Retina (tissue), 1 donor: Measurements from ENCODE around the gene RTN1.
"Not testable (repeated sequence)": the region's sequence is repeated elsewhere in the genome, so short reads cannot be mapped to it uniquely, and the experiment has no call there.

ENCODE experiments used
- DNase-seq: peaks from one replicate; pipeline ENCODE4 v3.0.0-alpha.2; 2016

RTN1 gene

DNA sequence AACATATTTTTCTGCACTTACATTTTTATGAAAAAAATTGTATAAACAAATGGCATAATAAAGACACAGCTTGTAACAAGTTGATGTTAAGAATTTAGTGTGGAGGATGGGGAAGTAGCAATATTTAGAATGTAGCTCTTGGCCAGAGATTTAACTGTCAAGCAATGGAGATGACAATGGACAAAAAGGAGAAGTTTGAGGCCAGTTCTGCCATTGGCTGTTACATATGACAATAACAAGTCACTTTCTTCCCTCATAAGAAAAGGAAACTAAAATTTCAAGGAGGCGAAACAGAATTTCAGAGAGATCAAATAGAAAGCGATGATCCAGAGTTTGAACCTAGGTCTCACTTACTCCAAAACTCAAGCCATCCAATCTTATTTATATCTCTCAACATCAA, 171.1 kb downstream of the RTN1 start:
- DNase-seq, result no peak

DNA sequence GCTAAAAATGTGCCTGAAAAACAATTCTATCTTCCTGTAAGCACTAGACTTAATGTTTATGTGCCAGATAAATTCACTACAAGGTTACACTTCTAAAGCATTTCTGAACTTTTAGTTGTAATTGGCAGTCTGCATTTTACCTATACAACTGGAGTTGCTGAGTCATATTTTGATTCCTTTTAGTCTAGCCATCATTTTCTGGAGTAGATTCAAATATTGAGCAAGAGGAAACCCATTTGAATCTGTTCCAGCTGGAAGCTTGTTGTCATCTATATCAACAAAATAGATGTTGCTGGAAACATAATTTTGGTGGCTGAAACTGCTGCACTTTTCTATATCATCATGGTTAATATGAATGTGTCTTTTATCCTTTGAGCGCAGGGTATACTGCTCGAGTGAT, 171.8 kb downstream of the RTN1 start:
- no peak for DNase-seq

DNA sequence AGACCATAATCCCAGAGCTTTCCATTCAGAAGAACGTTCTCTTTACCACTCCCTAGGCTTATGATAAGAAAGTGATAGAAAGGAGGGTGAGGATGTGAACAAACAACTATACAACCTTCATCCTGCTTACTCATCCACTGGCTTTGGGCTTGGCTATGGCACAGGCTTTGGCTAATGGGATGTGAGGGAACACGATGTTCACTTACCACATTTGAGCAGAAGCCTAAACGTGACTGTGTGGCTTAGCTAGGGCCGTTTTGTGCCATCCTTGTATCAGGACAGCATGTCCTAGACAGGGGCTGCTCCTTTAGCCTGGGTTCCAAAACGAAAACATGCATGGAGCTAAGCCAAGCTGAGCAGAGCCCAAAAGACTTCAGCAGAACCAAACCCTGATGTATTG, 175.4 kb downstream of the RTN1 start:
- no peak for DNase-seq

DNA sequence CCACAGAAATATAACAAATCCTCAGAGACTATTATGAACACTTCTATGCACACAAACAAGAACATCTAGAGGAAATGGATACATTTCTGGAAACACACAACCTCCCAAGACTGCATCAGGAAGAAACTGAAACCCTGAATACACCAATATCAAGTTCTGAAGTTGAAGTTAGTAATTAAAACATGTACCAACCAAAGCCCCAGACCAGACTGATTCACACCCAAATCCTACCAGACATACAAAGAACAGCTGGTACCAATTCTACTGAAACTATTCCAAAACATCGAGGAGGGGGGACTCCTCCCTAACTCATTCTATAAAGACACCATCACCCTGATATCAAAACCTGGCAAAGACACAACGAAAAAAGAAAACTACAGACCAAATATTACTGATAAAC, 179.3 kb downstream of the RTN1 start:
- DNase-seq, result no peak

DNA sequence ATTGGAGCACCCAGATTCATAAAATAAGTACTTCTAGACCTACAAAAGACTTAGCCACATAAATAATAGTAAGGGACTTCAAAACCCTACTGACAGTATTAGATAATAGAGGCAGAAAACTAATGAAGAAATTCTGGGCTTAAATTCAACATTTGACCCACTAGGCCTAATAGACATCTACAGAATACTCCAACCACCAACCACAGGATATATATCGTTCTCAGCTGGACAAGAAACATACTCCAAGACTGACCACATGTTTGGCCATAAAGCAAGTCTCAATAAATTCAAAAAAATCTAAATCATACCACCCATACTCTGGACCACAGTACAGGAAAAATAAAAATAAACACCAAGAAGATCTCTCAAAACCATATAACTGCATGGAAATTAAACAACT, 180.2 kb downstream of the RTN1 start:
- DNase-seq, result no peak

DNA sequence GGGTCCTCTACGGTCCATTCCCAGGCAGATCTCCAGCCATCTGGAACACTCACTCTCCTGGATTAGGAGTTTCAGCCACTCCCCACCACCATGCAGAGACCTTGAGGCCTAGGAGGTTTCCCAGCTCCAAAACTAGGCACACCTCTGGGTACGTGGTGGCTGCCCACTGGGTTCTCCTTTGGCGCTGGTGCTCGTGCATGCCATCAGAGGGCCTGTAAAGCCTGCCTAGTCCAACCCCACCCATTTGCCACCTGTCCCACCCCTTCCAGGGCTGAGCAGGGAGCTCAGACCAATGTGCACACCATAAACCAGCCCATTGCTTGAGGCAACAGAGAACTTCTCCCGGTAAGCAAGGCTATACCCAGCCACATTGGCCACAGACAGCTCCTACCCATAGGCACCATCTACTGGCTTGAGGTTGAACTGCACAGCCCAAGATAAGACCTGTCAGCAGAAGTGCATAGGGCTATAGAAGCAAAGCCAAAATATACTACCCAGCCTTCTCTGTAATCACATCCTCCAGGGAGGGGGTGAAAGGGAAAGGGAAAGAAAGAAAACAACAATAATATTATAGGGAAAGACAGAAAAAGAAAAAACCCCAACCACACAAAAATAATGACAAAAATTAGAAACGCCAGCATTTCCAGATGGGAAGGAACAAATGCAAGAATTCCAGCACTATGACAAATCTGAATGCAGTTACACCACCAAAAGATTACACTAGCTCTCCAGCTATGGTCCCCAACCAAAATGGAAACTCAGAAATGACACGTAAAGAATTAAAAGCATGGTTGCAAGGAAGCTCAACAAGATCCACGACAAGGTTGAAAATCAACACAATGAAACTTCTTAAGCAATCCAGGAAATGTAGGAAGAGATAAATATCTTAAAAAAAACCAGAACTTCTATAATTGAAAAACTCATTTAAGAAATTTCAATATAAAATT, 182.1 kb downstream of the RTN1 start:
- DNase-seq, result no peak

DNA sequence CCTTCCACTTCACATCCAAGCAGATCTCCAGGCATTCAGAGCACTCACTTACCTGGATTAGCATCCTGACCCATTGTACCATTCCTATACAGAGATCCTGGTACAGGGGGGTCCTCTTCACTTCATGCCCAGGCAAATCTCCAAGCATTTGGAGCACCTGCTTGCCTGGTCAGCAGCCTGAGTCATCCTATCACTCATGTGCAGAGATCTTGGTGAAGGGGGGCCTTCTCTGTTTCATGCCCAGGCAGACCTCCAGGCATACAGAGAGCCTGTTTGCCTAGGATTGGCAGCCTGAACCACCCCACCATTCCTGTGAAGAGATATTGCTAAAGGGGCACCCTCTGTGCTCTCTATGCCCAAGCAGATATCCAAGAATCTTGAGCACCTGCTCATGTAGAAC, 182.9 kb downstream of the RTN1 start:
- DNase-seq, result no peak

DNA sequence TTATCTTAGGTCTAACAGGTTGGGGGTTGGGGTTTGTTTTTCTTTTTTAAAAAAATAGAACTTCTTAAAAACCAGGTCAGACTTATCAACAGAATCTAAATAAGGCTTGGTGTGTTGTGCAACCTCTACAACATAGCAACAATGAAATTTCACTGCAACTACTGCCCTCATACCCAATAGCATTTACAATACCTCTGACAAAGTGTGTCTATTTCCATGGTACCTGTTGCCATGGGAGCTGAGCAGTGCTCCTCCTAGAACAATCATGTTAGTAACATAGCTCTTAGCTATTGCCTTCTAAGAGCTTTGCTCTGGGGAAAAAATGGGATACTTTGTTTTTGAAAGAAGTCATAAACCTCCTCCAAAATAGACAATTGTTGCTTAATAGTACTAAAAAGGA, 190.7 kb downstream of the RTN1 start:
- DNase-seq, result no peak

DNA sequence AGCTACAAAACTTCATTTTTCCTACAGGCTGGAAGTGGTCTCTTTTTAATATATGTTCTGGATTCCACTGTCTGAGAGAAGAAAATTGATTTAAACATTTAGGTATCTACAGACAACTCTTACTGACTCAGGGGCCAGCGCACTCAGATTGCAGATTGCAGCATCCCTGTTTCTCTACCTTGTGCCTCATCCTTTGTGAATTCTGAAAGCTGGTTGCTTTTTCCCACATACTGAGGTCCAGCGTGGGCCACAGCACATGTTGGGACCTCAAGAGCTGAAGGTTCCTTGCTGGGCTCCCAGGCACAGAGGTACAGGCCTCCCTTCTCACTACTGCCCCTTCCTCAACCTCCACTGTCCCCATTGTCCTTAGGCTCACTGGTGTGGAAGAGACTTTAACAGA, 192.2 kb downstream of the RTN1 start:
- DNase-seq, result no peak

DNA sequence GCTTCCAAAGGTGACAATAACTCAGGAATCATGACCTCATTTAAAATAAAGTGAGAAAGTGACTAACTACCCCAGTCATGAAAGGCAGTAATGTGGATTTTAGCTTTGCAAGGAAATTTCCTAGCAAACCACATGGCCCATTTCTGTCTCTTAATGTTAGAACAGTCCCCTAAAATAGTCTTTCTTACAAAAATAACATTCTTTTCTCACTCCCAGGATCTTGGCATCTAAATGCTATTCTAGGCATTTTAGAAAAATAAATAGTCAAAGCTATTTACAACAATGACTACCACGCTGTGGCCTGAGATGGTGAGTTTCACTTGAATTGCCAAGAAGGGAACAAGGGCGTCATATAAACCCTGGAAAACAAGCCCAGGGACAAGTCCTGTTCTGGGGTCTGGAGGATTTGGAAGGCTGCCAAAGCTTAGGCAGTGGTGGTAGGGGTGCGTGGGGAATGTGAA, 192.8 kb downstream of the RTN1 start:
- no peak for DNase-seq

DNA sequence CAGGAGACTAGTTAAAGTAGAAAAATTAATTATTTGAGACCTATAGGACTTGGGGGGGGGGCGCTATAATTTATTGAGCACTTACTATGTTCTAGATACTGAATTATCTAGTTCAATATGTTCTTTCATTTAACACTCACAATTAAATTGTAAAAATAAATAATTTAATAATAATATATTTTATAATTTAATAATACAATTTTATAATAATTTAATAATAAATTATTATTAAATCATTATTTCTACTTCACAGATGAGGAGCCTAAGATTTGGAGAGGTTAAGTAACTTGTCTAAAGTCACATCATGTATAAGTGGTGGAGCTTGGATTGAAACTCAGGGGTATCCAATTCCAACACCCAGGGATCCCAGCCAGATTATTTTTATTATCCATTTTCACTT, 195.2 kb downstream of the RTN1 start:
- DNase-seq, result no peak

DNA sequence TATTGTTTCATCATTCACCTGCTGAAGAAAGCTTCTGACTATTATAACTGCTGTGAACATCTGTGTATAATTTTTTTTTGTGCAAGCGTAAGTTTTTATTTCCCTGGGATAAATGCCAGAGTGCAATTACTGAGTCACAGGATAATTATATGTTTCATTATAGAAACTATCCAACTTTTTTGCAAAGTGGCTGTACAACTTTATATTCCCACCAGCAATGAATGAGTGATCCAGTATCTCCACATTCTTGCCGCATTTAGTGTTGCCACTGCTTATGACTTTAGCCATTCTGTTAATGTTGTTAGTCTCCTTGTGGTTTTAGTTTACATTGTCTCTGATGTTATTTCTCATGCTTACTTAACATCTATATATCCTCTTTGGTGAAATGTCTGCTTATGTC, 205.8 kb downstream of the RTN1 start:
- no peak for DNase-seq

DNA sequence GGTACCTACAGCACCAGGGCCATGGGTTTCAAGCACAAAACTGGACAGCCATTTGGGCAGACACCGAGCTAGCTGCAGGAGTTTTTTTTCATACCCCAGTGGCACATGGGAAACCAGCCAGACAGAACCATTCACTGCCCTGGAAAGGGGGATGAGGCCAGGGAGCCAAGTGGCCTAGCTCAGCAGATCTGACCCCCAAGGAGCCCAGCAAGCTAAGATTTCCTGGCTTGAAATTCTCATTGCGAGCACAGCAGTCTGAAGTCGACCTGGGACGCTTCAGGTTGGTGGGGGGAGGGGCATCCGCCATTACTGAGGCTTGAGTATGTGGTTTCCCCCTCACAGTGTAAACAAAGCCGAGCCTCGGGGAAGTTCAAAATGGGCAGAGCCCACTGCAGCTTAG, 212.8 kb downstream of the RTN1 start:
- no peak for DNase-seq

DNA sequence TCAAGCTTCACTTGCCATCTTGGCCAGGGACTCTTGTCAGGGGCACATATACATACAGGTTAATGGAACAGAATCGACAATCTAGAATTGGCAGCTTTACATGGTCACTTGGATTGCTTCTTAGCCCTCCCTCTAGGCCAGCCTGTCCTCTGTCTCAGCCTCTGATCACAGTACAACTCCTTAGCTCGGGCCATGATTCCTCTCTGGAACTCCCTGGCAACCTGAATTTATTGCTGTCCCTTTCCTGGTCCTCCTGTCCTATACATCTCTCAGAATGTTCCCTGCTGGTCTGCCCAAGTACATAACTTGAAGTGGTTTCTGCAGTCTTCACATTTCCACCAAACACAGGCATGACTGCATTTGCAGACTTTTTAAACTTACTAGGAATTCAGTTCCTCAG, 214.1 kb downstream of the RTN1 start:
- DNase-seq, result no peak

DNA sequence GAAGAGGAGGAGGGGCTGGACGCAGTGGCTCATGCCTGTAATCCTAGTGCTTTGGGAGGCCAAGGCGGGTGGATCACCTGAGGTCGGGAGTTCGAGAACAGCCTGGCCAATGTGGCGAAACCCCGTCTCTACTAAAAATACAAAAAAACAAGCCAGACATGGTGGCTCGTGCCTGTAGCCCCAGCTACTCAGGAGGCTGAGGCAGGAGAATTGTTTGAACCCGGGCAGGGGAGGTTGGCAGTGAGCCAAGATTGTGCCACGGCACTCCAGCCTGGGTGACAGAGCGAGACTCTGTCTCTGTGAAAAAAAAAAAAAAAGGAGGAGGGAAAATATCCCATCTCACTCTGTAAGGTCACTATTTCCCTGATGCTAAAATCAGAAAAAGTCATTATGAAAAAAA, 216.4 kb downstream of the RTN1 start:
- not testable (repeated sequence) for DNase-seq

DNA sequence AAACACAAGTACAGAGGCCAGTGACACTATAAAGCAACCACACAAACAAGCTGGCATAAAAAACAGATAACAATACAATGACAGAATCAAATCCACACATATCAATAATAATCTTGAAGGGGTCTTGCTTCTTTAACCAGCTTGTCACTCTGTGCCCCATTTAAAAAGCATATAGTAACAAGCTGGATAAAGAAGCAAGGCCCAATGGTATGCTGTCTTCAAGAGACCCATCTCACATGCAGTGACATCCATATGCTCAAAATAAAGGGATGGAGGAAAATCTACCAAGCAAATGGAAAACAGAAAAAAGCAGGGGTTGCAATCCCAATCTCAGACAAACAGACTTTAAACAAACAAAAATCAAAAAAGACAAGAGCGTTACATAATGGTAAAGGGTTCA, 223.7 kb downstream of the RTN1 start:
- DNase-seq, result not testable (repeated sequence)

DNA sequence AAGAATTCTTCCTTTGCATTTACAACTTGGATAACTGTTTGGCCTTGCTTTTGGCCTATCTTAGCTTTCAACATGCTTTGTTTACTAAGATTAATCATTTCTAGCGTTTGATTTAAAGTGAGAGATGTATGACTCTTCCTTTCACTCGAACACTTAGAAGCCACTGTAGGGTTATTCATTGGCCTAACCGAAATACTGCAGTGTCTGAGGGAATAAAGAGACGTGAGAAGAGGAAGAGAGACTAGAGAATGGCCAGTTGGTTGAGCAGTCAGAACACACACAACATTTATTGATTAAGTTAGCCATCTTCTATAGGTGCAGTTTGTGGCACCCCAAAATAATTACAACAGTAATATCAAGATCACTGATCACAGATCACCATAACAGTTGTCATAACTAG, 231.7 kb downstream of the RTN1 start:
- no peak for DNase-seq

DNA sequence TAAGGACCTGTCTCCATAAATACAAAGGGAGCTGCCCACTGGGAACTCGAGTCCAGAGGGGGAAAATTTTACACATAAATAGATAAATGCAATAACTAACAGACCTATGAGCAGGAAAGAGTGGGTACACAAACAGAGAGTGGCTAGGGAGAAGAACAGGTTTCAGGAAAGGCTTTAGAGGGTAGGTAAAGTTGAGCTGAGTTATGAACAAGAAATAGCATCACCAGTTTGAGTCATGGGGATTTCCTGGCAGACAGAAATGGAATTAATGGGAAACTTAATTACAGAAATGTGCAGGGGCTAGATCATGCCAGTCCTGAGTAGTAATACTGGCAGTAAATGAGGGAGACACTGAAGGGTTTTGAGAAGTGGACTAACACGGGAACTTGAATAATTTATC, 236.0 kb downstream of the RTN1 start:
- no peak for DNase-seq

DNA sequence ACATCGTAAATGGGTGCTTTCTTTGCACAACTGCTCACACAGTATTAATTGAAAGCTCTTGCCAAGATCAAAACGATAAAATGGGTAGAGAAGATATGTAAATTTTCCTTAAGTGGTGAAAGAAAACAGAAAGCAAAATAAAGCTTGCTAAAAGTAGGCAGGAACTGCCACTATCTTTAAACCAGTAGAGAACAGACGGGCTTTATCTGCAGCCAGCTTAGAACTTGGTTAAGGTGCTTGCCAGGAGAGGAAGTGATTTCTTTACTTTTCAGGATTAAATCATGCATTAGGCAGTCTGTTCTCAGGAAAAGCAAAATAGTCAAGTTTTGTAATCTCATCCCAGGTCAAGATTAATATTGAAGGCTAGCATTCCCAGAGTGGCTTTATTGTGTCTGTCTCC, 237.1 kb downstream of the RTN1 start:
- no peak for DNase-seq

DNA sequence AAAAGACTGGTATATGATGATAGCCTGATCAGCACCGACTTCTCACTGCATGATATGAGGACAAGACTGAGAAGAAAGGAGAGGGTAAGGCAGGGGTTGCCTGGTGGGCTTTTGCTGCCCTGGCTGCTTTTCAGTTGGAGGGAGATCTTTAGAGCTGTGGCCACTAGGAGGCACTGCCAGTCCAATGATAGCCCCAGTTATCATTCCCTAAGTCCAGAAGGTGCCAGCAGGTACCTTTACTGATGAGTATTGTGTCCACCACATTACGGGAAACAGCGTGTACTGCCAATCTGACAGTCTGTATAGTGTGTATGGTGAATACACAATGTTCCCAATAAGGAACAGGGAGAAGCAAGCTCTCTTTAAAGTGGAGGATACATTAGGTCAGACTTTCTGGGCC, 238.2 kb downstream of the RTN1 start:
- DNase-seq, result peak; percentile 33

DNA sequence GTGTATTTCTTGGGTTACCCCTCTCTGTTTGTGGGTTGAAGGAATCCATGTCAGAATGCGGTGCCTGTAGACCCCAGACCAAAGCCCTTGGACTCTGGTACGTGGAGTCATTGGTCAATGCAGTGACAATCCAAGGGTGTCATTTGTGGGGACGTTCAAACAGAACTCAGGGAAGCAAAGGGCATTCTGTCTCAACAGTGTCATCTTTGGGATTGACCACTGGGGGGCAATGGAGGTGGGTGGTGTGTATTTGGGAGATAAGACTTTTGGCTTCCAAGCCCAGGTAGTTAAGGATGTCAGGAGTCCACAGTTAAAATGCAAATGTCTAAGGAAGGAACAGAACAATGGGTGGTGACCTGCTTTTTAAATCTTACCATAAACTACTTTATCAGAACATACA, 239.3 kb downstream of the RTN1 start:
- peak; percentile 9 for DNase-seq

DNA sequence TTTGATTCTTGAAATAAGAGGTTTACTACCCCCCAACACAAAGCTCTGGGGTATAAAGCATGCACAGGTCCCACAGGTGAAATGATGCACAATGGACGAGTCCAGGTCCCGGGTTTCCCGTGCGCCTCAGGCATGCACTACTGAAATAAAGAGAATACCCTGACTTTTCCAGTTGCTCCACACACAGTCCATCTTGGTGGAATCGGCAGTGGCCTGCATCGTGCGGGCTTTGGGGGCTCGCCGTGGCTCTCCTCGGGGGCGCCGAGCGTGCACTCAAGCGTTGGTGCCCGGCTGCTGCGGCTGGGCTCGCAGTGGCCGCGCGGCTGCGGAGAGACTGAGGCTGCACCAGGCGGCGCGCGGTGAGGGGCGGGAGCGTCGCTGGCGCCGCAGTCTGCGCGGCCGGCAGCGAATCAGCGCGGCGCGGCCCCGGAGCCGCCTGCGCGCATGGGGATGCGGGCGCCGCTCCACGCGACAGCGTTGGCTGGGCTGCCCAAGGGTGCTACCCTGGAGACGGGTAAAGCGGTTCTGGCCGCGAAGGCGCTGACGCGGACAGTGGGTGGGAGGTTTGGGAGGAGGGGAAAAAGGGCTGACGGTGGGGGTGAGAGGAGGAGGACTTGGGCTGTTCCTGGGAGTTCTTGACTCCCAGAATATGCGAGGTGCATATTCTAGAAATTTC, 240.2 kb downstream of the RTN1 start:
- DNase-seq, result peak; percentile 85

DNA sequence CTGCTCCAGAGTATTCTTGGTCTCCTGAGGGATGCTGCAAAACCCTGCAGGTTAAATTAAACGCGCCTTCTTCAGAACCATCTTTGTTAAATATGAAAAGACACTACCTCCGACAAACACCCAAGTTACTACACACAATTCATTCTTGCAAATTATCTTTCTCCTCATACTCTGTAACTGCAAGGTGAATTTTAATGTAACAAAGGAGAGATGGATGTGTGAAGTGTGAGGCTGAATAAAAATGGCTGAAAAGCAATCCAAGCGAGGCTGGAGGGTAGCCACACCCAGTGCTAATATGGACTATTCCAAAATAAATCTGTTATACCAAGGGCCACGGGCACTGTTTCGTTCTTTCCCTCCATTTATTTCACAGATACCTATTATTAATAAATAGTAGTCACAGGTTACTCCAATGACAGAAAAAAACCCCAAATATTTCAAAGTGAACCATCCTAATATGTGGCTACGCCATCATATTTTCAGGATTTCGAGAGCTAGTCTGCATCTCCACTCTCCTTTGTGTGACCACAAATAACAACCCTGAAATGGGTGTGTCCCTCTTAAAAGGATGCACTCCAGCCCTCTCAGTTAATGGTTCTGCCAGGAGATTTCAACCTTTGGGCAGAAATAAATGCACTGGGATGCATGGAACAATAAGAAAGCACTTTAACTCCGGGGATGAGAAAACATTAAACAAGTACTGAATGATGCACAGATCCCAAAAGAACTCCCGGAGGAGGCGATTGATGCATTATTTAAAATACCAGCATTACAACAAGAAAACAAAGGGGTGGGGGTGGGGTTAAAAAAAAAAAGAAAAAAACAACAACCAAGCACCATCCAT, 240.9 kb downstream of the RTN1 start:
- DNase-seq, result peak; percentile 65
